ENCODE data around the gene MEGF10.
"Not testable (repeated sequence)": the region's sequence is repeated elsewhere in the genome, so short reads cannot be mapped to it uniquely, and the experiment has no call there.

MEGF10 gene

DNA sequence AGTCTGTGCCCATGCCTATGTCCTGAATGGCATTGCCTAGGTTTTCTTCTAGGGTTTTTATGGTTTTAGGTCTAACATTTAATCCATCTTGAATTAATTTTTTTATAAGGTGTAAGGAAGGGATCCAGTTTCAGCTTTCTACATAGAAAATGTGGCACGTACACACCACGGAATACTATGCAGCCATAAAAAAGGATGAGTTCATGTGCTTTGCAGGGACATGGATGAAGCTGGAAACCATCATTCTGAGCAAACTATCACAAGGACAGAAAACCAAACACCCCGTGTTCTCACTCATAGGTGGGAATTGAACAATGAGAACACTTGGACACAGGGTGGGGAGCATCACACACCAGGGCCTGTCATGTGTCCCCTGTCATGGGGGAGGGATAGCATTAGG is 26.8 kb downstream of the MEGF10 start:
- H3K27me3 ChIP-seq (ENCODE audit: control insufficient read depth in 1 of 2, insufficient read depth in 1 of 2, low read length in 2 of 2); H3K14ac ChIP-seq (ENCODE audit: low read length in 2 of 2); H2AK5ac ChIP-seq (ENCODE audit: low read length, severe bottlenecking); H4K8ac ChIP-seq (ENCODE audit: low read length); H3K27ac ChIP-seq (ENCODE audit: low read length, poor library complexity, severe bottlenecking); H3K4me3 ChIP-seq (ENCODE audit: insufficient read depth in 1 of 2, low read depth in 1 of 2, low read length in 2 of 2); H2BK120ac ChIP-seq (ENCODE audit: low read depth, low read length); H2BK12ac ChIP-seq (ENCODE audit: low read length in 2 of 2); H3K23ac ChIP-seq (ENCODE audit: low read length in 2 of 2); H3K4me1 ChIP-seq (ENCODE audit: control insufficient read depth, insufficient read depth, low read depth, low read length); H4K91ac ChIP-seq (ENCODE audit: low read length); H3K9ac ChIP-seq (ENCODE audit: low read length); H3K79me1 ChIP-seq (replicated peaks; ENCODE audit: low read length, poor library complexity, severe bottlenecking); H3K4me2 ChIP-seq (ENCODE audit: low read length, poor library complexity, severe bottlenecking); DNase-seq; H3K4ac ChIP-seq (ENCODE audit: low read depth in 1 of 2, low read length in 2 of 2); H2AFZ ChIP-seq (ENCODE audit: low read depth, low read length); H3K18ac ChIP-seq (ENCODE audit: low read depth in 1 of 2, low read length in 2 of 2); H2BK5ac ChIP-seq (ENCODE audit: low read depth, low read length, poor library complexity, severe bottlenecking); H2BK15ac ChIP-seq (ENCODE audit: low read depth, poor library complexity, severe bottlenecking); H3K9me3 ChIP-seq (ENCODE audit: control insufficient read depth, low read length); H3K36me3 ChIP-seq (ENCODE audit: control insufficient read depth in 1 of 2, insufficient read depth in 2 of 2, low read depth in 1 of 2, low read length in 2 of 2): not testable (repeated sequence)
- whole genome bisulfite sequencing, result 97% methylated on average over 3 of the region's 3 CpGs

- peaks cover 1% of the 10 kb centered on the region for H3K4me1 ChIP-seq (ENCODE audit: control insufficient read depth, insufficient read depth, low read depth, low read length)
- H3K14ac ChIP-seq (ENCODE audit: low read length in 2 of 2), result no peak overlapping the region
- no peak overlapping the region for H3K4me2 ChIP-seq (ENCODE audit: low read length, poor library complexity, severe bottlenecking)
- no peaks in the 10 kb centered on the region for H3K27me3 ChIP-seq (ENCODE audit: control insufficient read depth in 1 of 2, insufficient read depth in 1 of 2, low read length in 2 of 2)
- H3K27ac ChIP-seq (ENCODE audit: low read length, poor library complexity, severe bottlenecking), result peak overlapping the region; percentile 17
- no peak overlapping the region for H2AK5ac ChIP-seq (ENCODE audit: low read length, severe bottlenecking)
- H3K36me3 ChIP-seq (ENCODE audit: control insufficient read depth in 1 of 2, insufficient read depth in 2 of 2, low read depth in 1 of 2, low read length in 2 of 2), result no peaks in the 10 kb centered on the region
- H2BK15ac ChIP-seq (ENCODE audit: low read depth, poor library complexity, severe bottlenecking), result no peak overlapping the region
- no peak overlapping the region for H3K18ac ChIP-seq (ENCODE audit: low read depth in 1 of 2, low read length in 2 of 2)
- H3K4ac ChIP-seq (ENCODE audit: low read depth in 1 of 2, low read length in 2 of 2), result no peak overlapping the region
- no peak overlapping the region for H4K8ac ChIP-seq (ENCODE audit: low read length)
- H2BK12ac ChIP-seq (ENCODE audit: low read length in 2 of 2), result no peak overlapping the region
- no peak overlapping the region for H4K91ac ChIP-seq (ENCODE audit: low read length)
- H3K4me3 ChIP-seq (ENCODE audit: insufficient read depth in 1 of 2, low read depth in 1 of 2, low read length in 2 of 2), result no peak overlapping the region
- no peak overlapping the region for H2AFZ ChIP-seq (ENCODE audit: low read depth, low read length)
- no peak for DNase-seq
- no peak overlapping the region for H2BK120ac ChIP-seq (ENCODE audit: low read depth, low read length)
- H2BK5ac ChIP-seq (ENCODE audit: low read depth, low read length, poor library complexity, severe bottlenecking), result no peak overlapping the region
- H3K9me3 ChIP-seq (ENCODE audit: control insufficient read depth, low read length), result no peaks in the 10 kb centered on the region
- H3K23ac ChIP-seq (ENCODE audit: low read length in 2 of 2), result no peak overlapping the region
- WGBS, result 46% methylated on average over 3 of the region's 5 CpGs
- H3K79me1 ChIP-seq (replicated peaks; ENCODE audit: low read length, poor library complexity, severe bottlenecking), result no peaks in the 10 kb centered on the region
- no peak overlapping the region for H3K9ac ChIP-seq (ENCODE audit: low read length)
These were observed 29.7 kb downstream of the MEGF10 start for GRCh38 chr5:127320032-127320965.

DNA sequence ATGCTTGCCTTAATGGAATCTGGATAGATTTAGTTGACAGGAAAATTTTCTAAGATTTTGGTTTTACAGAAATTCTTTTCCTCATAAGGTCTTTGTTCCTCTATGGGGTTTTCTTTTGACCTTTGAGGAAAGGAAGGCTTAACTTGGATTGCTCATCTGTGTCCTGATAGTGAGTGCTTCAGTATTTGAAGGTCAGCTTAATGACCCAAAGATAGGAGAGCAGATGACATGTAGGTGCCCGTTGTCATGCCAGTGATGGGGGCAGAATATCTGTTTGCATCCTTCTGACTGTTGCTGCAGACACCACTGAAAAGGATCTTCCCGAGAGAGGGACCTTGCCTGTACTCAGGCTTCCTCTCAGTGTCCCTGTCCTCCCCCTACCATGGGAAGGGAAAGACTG is 30.9 kb downstream of the MEGF10 start:
- no peak overlapping the region for H3K4me3 ChIP-seq (ENCODE audit: insufficient read depth in 1 of 2, low read depth in 1 of 2, low read length in 2 of 2)
- 100% methylated on average over 2 of the region's 2 CpGs for WGBS
- H3K23ac ChIP-seq (ENCODE audit: low read length in 2 of 2), result no peak overlapping the region
- no peaks in the 10 kb centered on the region for H3K79me1 ChIP-seq (replicated peaks; ENCODE audit: low read length, poor library complexity, severe bottlenecking)
- H2BK12ac ChIP-seq (ENCODE audit: low read length in 2 of 2), result no peak overlapping the region
- H4K8ac ChIP-seq (ENCODE audit: low read length), result no peak overlapping the region
- no peak overlapping the region for H3K9ac ChIP-seq (ENCODE audit: low read length)
- H3K36me3 ChIP-seq (ENCODE audit: control insufficient read depth in 1 of 2, insufficient read depth in 2 of 2, low read depth in 1 of 2, low read length in 2 of 2), result no peaks in the 10 kb centered on the region
- DNase-seq, result no peak
- H2AFZ ChIP-seq (ENCODE audit: low read depth, low read length), result no peak overlapping the region
- no peak overlapping the region for H3K14ac ChIP-seq (ENCODE audit: low read length in 2 of 2)
- no peak overlapping the region for H4K91ac ChIP-seq (ENCODE audit: low read length)
- peaks cover 1% of the 10 kb centered on the region for H3K4me1 ChIP-seq (ENCODE audit: control insufficient read depth, insufficient read depth, low read depth, low read length)
- H2BK5ac ChIP-seq (ENCODE audit: low read depth, low read length, poor library complexity, severe bottlenecking), result no peak overlapping the region
- no peaks in the 10 kb centered on the region for H3K27me3 ChIP-seq (ENCODE audit: control insufficient read depth in 1 of 2, insufficient read depth in 1 of 2, low read length in 2 of 2)
- no peak overlapping the region for H3K18ac ChIP-seq (ENCODE audit: low read depth in 1 of 2, low read length in 2 of 2)
- H3K27ac ChIP-seq (ENCODE audit: low read length, poor library complexity, severe bottlenecking), result no peak overlapping the region
- no peak overlapping the region for H2BK15ac ChIP-seq (ENCODE audit: low read depth, poor library complexity, severe bottlenecking)
- H2BK120ac ChIP-seq (ENCODE audit: low read depth, low read length), result no peak overlapping the region
- H3K4me2 ChIP-seq (ENCODE audit: low read length, poor library complexity, severe bottlenecking), result no peak overlapping the region
- H2AK5ac ChIP-seq (ENCODE audit: low read length, severe bottlenecking), result no peak overlapping the region
- no peak overlapping the region for H3K4ac ChIP-seq (ENCODE audit: low read depth in 1 of 2, low read length in 2 of 2)
- no peaks in the 10 kb centered on the region for H3K9me3 ChIP-seq (ENCODE audit: control insufficient read depth, low read length)

- Histone ChIP-seq H3K79me1 (replicated peaks; ENCODE audit: low read length, poor library complexity, severe bottlenecking) (no peaks in the 10 kb centered on the region), H3K27ac (ENCODE audit: low read length, poor library complexity, severe bottlenecking) (no peak overlapping the region), H3K4me2 (ENCODE audit: low read length, poor library complexity, severe bottlenecking) (no peak overlapping the region), H2AFZ (ENCODE audit: low read depth, low read length) (no peak overlapping the region), H3K36me3 (ENCODE audit: control insufficient read depth in 1 of 2, insufficient read depth in 2 of 2, low read depth in 1 of 2, low read length in 2 of 2) (no peaks in the 10 kb centered on the region), H3K4me3 (ENCODE audit: insufficient read depth in 1 of 2, low read depth in 1 of 2, low read length in 2 of 2) (no peak overlapping the region), H2BK15ac (ENCODE audit: low read depth, poor library complexity, severe bottlenecking) (no peak overlapping the region), H3K18ac (ENCODE audit: low read depth in 1 of 2, low read length in 2 of 2) (no peak overlapping the region), H4K91ac (ENCODE audit: low read length) (no peak overlapping the region), H2AK5ac (ENCODE audit: low read length, severe bottlenecking) (no peak overlapping the region), H3K4me1 (ENCODE audit: control insufficient read depth, insufficient read depth, low read depth, low read length) (peaks cover 1% of the 10 kb centered on the region), H3K9ac (ENCODE audit: low read length) (no peak overlapping the region), H3K14ac (ENCODE audit: low read length in 2 of 2) (no peak overlapping the region), H3K27me3 (ENCODE audit: control insufficient read depth in 1 of 2, insufficient read depth in 1 of 2, low read length in 2 of 2) (no peaks in the 10 kb centered on the region), H2BK12ac (ENCODE audit: low read length in 2 of 2) (no peak overlapping the region), H2BK120ac (ENCODE audit: low read depth, low read length) (no peak overlapping the region), H3K4ac (ENCODE audit: low read depth in 1 of 2, low read length in 2 of 2) (no peak overlapping the region), H4K8ac (ENCODE audit: low read length) (no peak overlapping the region), H2BK5ac (ENCODE audit: low read depth, low read length, poor library complexity, severe bottlenecking) (no peak overlapping the region), H3K23ac (ENCODE audit: low read length in 2 of 2) (no peak overlapping the region), H3K9me3 (ENCODE audit: control insufficient read depth, low read length) (no peaks in the 10 kb centered on the region)
- WGBS, result 60% methylated on average over 1 of the region's 1 CpG
- no peak for DNase-seq
These were observed 31.8 kb downstream of the MEGF10 start for GRCh38 chr5:127322403-127322802.
